ENCODE results near the gene MYO15B. TPM values are rescaled to one million over a fixed set of nuclear protein-coding genes. Genes with fewer than 3 reads are reported as not detected.
A peak's percentile ranks its signal among the peaks of the same experiment; 100 is the strongest.

The MYO15B gene
- total and polyA plus RNA-seq, 2 of the 13 experiments (the other 11 are each of a cell fraction or from before 2014, with no cell fraction given) = 2.8 to 8.1 TPM

- TF ChIP-seq, protein P1, sequence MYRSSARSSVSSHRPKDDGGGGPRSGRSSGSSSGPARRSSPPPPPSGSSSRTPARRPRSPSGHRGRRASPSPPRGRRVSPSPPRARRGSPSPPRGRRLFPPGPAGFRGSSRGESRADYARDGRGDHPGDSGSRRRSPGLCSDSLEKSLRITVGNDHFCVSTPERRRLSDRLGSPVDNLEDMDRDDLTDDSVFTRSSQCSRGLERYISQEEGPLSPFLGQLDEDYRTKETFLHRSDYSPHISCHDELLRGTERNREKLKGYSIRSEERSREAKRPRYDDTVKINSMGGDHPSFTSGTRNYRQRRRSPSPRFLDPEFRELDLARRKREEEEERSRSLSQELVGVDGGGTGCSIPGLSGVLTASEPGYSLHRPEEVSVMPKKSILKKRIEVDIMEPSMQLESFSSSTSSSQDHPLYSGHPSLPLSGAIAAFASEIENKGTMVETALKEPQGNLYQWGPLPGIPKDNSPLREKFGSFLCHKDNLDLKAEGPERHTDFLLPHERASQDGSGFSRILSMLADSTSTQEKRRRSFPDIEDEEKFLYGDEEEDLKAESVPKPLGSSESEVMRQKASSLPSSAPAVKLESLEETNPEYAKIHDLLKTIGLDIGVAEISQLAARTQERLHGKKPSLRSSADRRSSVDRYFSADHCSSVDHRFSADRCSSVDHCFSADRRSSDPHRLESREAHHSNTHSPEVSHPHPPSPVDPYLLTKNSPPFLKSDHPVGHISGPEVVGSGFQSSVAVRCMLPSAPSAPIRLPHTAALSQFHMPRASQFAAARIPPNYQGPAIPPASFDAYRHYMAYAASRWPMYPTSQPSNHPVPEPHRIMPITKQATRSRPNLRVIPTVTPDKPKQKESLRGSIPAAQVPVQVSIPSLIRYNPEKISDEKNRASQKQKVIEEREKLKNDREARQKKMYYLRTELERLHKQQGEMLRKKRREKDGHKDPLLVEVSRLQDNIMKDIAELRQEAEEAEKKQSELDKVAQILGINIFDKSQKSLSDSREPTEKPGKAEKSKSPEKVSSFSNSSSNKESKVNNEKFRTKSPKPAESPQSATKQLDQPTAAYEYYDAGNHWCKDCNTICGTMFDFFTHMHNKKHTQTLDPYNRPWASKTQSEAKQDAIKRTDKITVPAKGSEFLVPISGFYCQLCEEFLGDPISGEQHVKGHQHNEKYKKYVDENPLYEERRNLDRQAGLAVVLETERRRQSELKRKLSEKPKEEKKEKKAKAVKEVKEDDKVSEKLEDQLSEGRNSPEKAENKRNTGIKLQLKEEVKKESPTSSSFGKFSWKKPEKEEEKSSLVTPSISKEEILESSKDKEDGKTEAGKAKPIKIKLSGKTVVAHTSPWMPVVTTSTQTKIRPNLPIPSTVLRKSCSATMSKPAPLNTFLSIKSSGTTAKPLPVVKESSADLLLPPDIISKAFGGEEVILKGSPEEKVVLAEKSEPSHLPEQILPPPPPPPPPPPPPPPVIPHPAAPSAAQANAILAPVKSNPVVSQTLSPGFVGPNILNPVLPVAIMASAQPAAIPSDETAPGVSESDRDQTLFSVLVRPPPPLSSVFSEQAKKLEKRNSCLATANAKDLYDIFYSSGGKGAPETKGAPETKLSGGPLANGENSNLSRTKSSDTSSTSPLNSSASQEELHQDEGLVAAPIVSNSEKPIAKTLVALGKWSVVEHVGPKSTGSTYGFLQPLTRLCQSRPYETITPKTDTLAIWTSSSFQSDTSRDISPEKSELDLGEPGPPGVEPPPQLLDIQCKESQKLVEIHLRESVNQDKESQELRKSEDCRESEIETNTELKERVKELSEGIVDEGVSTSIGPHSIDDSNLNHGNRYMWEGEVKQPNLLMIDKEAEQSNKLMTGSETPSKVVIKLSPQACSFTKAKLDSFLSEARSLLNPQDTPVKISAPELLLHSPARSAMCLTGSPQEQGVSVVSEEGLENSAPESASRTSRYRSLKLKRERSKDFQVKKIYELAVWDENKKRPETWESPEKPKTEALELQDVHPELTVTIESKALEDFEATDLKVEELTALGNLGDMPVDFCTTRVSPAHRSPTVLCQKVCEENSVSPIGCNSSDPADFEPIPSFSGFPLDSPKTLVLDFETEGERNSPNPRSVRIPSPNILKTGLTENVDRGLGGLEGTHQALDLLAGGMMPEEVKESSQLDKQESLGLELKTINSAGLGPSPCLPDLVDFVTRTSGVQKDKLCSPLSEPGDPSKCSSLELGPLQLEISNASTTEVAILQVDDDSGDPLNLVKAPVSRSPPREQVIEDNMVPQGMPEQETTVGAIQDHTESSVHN (CRISPR knock-in tag; IDR thresholded peaks at IDR 0.05) = peak; percentile 54; the same call in 1 of the 2 replicates
- TF ChIP-seq SMARCC2 (IDR thresholded peaks at IDR 0.05) (no peak), ZBTB20 (CRISPR knock-in tag; IDR thresholded peaks at IDR 0.05; ENCODE audit: borderline replicate concordance, low read depth) (0 out of 2 replicates have a peak, but pooled peaks have one; percentile 47), PRMT3 (CRISPR knock-in tag; IDR thresholded peaks at IDR 0.05; ENCODE audit: borderline replicate concordance, low read depth) (no peak), ZNF441 (CRISPR knock-in tag; IDR thresholded peaks at IDR 0.05; ENCODE audit: borderline replicate concordance) (no peak)
- TF ChIP-seq, protein P2, sequence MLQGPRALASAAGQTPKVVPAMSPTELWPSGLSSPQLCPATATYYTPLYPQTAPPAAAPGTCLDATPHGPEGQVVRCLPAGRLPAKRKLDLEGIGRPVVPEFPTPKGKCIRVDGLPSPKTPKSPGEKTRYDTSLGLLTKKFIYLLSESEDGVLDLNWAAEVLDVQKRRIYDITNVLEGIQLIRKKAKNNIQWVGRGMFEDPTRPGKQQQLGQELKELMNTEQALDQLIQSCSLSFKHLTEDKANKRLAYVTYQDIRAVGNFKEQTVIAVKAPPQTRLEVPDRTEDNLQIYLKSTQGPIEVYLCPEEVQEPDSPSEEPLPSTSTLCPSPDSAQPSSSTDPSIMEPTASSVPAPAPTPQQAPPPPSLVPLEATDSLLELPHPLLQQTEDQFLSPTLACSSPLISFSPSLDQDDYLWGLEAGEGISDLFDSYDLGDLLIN (CRISPR knock-in tag; IDR thresholded peaks at IDR 0.05; ENCODE audit: borderline replicate concordance) = no peak; the same call in 1 of the 2 replicates
- TF ChIP-seq, protein P3, sequence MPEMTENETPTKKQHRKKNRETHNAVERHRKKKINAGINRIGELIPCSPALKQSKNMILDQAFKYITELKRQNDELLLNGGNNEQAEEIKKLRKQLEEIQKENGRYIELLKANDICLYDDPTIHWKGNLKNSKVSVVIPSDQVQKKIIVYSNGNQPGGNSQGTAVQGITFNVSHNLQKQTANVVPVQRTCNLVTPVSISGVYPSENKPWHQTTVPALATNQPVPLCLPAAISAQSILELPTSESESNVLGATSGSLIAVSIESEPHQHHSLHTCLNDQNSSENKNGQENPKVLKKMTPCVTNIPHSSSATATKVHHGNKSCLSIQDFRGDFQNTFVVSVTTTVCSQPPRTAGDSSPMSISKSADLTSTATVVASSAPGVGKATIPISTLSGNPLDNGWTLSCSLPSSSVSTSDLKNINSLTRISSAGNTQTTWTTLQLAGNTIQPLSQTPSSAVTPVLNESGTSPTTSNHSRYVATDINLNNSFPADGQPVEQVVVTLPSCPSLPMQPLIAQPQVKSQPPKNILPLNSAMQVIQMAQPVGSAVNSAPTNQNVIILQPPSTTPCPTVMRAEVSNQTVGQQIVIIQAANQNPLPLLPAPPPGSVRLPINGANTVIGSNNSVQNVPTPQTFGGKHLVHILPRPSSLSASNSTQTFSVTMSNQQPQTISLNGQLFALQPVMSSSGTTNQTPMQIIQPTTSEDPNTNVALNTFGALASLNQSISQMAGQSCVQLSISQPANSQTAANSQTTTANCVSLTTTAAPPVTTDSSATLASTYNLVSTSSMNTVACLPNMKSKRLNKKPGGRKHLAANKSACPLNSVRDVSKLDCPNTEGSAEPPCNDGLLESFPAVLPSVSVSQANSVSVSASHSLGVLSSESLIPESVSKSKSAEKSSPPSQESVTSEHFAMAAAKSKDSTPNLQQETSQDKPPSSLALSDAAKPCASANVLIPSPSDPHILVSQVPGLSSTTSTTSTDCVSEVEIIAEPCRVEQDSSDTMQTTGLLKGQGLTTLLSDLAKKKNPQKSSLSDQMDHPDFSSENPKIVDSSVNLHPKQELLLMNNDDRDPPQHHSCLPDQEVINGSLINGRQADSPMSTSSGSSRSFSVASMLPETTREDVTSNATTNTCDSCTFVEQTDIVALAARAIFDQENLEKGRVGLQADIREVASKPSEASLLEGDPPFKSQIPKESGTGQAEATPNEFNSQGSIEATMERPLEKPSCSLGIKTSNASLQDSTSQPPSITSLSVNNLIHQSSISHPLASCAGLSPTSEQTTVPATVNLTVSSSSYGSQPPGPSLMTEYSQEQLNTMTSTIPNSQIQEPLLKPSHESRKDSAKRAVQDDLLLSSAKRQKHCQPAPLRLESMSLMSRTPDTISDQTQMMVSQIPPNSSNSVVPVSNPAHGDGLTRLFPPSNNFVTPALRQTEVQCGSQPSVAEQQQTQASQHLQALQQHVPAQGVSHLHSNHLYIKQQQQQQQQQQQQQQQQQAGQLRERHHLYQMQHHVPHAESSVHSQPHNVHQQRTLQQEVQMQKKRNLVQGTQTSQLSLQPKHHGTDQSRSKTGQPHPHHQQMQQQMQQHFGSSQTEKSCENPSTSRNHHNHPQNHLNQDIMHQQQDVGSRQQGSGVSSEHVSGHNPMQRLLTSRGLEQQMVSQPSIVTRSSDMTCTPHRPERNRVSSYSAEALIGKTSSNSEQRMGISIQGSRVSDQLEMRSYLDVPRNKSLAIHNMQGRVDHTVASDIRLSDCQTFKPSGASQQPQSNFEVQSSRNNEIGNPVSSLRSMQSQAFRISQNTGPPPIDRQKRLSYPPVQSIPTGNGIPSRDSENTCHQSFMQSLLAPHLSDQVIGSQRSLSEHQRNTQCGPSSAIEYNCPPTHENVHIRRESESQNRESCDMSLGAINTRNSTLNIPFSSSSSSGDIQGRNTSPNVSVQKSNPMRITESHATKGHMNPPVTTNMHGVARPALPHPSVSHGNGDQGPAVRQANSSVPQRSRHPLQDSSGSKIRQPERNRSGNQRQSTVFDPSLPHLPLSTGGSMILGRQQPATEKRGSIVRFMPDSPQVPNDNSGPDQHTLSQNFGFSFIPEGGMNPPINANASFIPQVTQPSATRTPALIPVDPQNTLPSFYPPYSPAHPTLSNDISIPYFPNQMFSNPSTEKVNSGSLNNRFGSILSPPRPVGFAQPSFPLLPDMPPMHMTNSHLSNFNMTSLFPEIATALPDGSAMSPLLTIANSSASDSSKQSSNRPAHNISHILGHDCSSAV (CRISPR knock-in tag; IDR thresholded peaks at IDR 0.05; ENCODE audit: borderline replicate concordance) = no peak
- TF ChIP-seq, protein P4, sequence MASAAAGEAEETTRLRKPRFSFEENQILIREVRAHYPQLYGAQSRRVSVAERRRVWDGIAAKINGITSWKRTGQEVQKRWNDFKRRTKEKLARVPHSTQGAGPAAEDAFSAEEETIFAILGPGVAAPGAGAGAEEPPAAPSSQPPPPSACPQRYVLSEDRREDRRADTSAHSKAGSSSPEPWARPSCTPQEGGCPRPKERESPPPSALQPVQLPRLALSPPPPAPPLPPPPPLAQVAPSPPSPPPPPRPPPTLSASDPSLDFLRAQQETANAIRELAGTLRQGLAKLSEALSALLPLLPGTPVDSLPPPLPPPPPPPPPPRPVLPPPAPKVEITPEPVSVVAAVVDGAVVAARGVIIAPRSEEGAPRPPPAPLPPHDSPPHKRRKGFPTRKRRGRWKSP (CRISPR knock-in tag; IDR thresholded peaks at IDR 0.05) = no peak
Measured at GRCh38 chr17:75557852-75558665, 29.5 kb upstream of the MYO15B start (continued).

All from HepG2 (cell line).